Nephron progenitor cell (in vitro differentiated cells): ENCODE results near the gene WDR43.
A peak's percentile ranks its signal among the peaks of the same experiment; 100 is the strongest.
"Not testable (repeated sequence)": the region's sequence is repeated elsewhere in the genome, so short reads cannot be mapped to it uniquely, and the experiment has no call there.

Experiments
- DNase-seq: peaks from one replicate; pipeline ENCODE4 v3.0.0; 2021
- H3K27ac Mint-ChIP-seq: 2 replicates; pipeline ENCODE4 v1.8.0; 2021; ENCODE audit warnings: mild to moderate bottlenecking, moderate library complexity, mixed read lengths
- H3K27me3 Mint-ChIP-seq: 2 replicates; pipeline ENCODE4 v1.8.0; 2021; ENCODE audit warnings: mild to moderate bottlenecking, low read depth, mixed read lengths; ENCODE audit not compliant: poor library complexity
- H3K36me3 Mint-ChIP-seq: 2 replicates; pipeline ENCODE4 v1.8.0; 2021; ENCODE audit warnings: low read depth, mixed read lengths
- H3K4me1 Mint-ChIP-seq: 2 replicates; pipeline ENCODE4 v1.8.0; 2021; ENCODE audit warnings: mixed read lengths
- H3K4me3 Mint-ChIP-seq: 2 replicates; pipeline ENCODE4 v1.8.0; 2021; ENCODE audit warnings: mild to moderate bottlenecking, moderate library complexity, mixed read lengths
- H3K9me3 Mint-ChIP-seq: 2 replicates; pipeline ENCODE4 v1.8.0; 2021; ENCODE audit warnings: mild to moderate bottlenecking, moderate library complexity, mixed read lengths
- TF ChIP-seq, protein P1 (sequence below): fragments of 200-600 bp; sonication (generic); IDR thresholded peaks from 2 replicates; pipeline ENCODE4 v1.5.0; 2021; ENCODE audit warnings: antibody characterized with exemption

Gene WDR43

DNA sequence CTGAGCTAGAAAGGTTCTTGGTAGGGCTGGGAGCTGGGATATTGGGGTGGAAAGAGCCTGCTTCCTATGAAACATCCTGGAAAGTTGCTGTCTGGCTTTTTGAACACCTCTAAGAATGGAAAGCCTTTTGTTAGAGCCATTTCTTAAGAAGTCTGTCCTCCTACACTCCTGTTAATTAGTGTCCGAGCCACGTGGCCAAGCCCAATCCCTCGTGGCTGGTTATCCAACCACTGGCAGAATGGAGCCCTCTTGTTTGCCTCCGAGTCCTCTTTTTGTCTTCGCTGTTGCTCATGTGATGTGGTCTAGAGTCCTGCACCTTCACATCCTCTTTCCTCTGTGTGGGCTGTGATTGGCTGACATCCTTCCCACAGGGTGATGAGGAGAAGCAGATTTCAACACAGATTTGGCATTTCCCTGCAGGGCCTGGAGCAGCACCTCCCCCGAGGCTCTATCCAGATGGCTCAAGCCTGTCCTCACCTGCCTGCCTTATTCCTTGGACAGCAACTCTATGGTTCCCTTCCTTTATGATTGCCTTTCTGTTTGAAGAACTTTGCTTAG lies 78.4 kb downstream of the WDR43 start:
- peaks cover 17% of the 10 kb centered on the region for H3K27me3 Mint-ChIP-seq
- peaks cover 11% of the 10 kb centered on the region for H3K4me1 Mint-ChIP-seq
- TF ChIP-seq, protein P1, sequence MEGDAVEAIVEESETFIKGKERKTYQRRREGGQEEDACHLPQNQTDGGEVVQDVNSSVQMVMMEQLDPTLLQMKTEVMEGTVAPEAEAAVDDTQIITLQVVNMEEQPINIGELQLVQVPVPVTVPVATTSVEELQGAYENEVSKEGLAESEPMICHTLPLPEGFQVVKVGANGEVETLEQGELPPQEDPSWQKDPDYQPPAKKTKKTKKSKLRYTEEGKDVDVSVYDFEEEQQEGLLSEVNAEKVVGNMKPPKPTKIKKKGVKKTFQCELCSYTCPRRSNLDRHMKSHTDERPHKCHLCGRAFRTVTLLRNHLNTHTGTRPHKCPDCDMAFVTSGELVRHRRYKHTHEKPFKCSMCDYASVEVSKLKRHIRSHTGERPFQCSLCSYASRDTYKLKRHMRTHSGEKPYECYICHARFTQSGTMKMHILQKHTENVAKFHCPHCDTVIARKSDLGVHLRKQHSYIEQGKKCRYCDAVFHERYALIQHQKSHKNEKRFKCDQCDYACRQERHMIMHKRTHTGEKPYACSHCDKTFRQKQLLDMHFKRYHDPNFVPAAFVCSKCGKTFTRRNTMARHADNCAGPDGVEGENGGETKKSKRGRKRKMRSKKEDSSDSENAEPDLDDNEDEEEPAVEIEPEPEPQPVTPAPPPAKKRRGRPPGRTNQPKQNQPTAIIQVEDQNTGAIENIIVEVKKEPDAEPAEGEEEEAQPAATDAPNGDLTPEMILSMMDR, result no peak
- peaks cover 18% of the 10 kb centered on the region for H3K9me3 Mint-ChIP-seq
- no peak overlapping the region for H3K4me3 Mint-ChIP-seq
- H3K36me3 Mint-ChIP-seq, result no peaks in the 10 kb centered on the region
- no peak overlapping the region for H3K27ac Mint-ChIP-seq
- DNase-seq, result no peak

DNA sequence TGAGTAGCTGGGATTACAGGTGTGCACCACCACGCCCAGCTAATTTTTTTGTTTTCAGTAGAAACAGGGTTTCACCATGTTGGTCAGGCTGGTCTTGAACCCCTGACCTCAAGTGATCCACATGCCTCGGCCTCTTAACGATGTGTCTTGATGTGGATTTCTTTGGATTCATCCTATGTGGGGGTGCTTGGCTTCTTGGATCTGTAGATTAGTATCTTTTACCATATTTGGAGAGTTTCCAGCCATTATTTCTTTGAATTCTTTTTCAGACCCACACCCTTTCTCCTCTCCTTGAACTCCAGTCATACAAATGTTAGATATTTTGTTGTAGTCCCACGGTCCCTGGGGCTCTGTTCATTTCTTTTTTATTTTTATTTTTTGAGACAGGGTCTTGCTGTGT lies 79.8 kb downstream of the WDR43 start:
- H3K4me1 Mint-ChIP-seq, result peaks cover 19% of the 10 kb centered on the region
- H3K4me3 Mint-ChIP-seq, result no peak overlapping the region
- H3K9me3 Mint-ChIP-seq, result peaks cover 18% of the 10 kb centered on the region
- no peak overlapping the region for H3K27ac Mint-ChIP-seq
- DNase-seq, result no peak
- no peaks in the 10 kb centered on the region for H3K36me3 Mint-ChIP-seq
- peaks cover 17% of the 10 kb centered on the region for H3K27me3 Mint-ChIP-seq
- TF ChIP-seq, protein P1, result no peak

DNA sequence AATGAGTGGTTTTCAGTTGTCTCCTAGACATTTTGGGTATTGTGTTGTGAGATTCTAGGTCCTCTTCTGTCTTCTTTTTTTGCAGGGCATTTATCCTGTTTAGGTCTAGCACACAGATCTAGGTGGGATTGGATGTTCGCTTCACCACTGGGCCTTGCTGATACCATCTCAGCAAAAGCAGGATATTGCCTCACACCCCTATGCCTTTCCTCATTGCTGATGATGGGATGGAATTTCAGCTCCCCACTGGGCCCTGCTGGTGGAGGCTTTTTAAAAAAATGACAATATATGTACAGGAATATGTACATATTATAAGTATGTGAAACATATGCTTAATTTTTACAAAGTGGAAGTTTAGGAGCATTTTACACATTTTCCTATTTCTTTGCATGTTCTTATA lies 81.2 kb downstream of the WDR43 start:
- no peak overlapping the region for H3K27ac Mint-ChIP-seq
- no peak for DNase-seq

DNA sequence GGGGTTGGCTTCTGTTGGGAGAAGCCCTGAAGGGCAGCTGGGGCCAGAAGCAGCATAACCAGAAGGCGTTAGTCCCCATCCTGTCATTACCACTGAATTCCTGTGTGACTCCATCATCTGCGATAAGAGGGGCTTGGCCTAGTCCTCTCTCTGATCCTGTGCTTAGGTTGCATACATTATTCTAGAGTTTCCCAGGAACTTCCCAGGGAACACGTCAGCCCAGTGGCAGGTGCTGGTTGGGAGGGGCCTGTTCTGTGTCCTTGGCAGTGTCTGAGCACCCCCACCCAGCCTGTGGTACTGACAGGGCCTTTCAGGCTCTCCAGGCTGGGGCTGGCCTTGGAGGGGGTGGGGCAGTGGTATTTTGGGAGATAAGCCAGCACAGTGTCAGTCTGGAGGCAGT lies 82.1 kb downstream of the WDR43 start:
- DNase-seq, result no peak
- peaks cover 14% of the 10 kb centered on the region for H3K27me3 Mint-ChIP-seq
- no peaks in the 10 kb centered on the region for H3K36me3 Mint-ChIP-seq
- no peak overlapping the region for H3K27ac Mint-ChIP-seq
- H3K4me3 Mint-ChIP-seq, result no peak overlapping the region
- H3K4me1 Mint-ChIP-seq, result peaks cover 42% of the 10 kb centered on the region
- TF ChIP-seq, protein P1, result no peak
- H3K9me3 Mint-ChIP-seq, result peaks cover 18% of the 10 kb centered on the region

More for the DNA sequence above, 81.2 kb downstream of the WDR43 start:
- H3K9me3 Mint-ChIP-seq, result peaks cover 18% of the 10 kb centered on the region
- H3K36me3 Mint-ChIP-seq, result no peaks in the 10 kb centered on the region
- peaks cover 17% of the 10 kb centered on the region for H3K27me3 Mint-ChIP-seq
- no peak overlapping the region for H3K4me3 Mint-ChIP-seq
- TF ChIP-seq, protein P1, result no peak
- H3K4me1 Mint-ChIP-seq, result peaks cover 33% of the 10 kb centered on the region

DNA sequence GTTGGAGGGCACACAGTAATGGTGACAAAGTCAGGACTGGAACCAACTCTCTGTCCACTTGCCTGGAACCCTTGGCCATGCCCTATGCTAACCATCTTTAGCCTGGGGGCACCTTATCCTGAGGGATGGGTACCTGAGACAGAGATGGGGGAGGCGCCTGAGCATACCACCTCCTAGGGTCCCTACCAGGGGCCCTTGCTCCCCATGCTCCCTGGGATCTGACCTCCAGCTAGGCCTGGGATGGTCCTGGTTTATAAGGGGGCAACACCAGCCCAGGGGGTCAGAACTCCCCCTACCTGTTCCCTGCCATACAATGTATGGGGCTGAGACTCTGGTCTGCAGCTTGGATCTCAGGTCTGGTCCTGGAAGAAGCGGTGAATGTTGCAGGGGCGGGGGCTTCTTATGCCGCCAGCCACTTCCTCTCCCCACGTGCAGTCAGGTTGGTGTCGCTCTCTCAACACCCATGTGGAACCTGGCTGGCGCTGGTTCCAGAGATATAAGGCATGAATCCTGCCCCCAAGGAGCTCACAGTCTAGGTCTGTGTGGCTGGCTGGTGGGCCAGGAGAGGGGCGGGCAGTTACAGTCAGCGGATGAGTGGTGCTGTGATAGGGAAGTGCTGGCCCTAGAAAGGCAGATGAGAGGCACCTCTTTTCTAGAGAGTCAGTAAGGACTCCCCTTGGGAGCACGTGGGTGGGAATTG lies 82.9 kb downstream of the WDR43 start:
- TF ChIP-seq, protein P1, result no peak
- peaks cover 18% of the 10 kb centered on the region for H3K9me3 Mint-ChIP-seq
- peak overlapping the region; percentile 74 for H3K27ac Mint-ChIP-seq
- H3K4me1 Mint-ChIP-seq, result peaks cover 50% of the 10 kb centered on the region
- peaks cover 9% of the 10 kb centered on the region for H3K27me3 Mint-ChIP-seq
- no peaks in the 10 kb centered on the region for H3K36me3 Mint-ChIP-seq
- DNase-seq, result no peak
- no peak overlapping the region for H3K4me3 Mint-ChIP-seq

DNA sequence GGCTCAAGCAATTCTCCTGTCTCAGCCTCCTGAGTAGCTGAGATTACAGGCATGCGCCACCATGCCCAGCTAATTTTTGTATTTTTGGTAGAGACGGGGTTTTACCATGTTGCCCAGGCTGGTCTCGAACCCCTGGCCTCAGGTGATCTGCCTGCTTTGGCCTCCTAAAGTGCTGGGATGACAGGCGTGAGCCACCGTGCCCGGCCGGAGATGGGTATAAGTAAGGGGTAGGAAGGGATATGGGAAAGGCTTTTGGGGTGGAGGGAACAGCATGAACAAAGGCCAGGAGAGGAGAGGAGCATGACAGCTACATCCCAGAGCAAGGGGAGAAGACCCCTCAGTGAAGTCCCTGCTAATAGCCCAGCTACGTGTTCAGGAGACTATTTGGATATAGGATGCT lies 83.5 kb downstream of the WDR43 start:
- not testable (repeated sequence) for H3K27ac Mint-ChIP-seq, H3K36me3 Mint-ChIP-seq, H3K27me3 Mint-ChIP-seq, DNase-seq, H3K4me3 Mint-ChIP-seq
- Mint-ChIP-seq H3K4me1 (peaks cover 54% of the 10 kb centered on the region), H3K9me3 (peaks cover 18% of the 10 kb centered on the region)
